Measurements from ENCODE around the gene SHB. TPM values are rescaled to one million over a fixed set of nuclear protein-coding genes. Genes with fewer than 3 reads are reported as not detected.
"Not testable (repeated sequence)": the region's sequence is repeated elsewhere in the genome, so short reads cannot be mapped to it uniquely, and the experiment has no call there.

Gene SHB
- total and polyA plus RNA-seq, 2 experiments from 2014 or later: 20.8 to 48.3 TPM

- peaks cover 3% of the 10 kb centered on the region for H3K36me3 ChIP-seq (replicated peaks; ENCODE audit: insufficient read depth, low read depth)
- H3K4me2 ChIP-seq: no peak overlapping the region
- 74% methylated on average over 2 of the region's 2 CpGs for WGBS (ENCODE audit: low lambda C conversion rate, missing lambda C conversion rate)
Measured at GRCh38 chr9:37897665-37898064, 171.4 kb downstream of the SHB start.

DNA sequence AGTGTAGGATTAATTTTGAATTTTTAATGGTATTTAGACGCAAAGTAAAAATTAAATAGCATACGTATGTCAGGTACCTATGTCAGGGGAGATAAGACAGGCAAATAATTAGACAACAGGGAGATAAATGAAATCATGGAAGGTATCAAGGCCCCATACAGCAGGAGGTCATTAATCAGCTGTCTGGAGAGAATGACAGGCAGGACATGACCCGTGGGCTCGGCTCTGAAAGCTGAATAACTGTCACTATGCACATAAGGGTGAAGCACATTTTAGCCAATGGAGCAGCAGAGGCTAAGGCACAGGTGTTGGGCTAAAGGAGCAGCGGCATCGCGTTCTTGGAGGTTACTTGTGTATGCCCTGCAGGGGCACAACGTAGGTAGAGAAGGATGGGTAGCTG lies 177.0 kb downstream of the SHB start:
- H3K9me2 ChIP-seq (replicated peaks; ENCODE audit: insufficient read depth): no peaks in the 10 kb centered on the region
- 96% methylated on average over 8 of the region's 8 CpGs for WGBS (ENCODE audit: low lambda C conversion rate, missing lambda C conversion rate)
- no peak for DNase-seq (ENCODE audit: low spot score)
- H2AFZ ChIP-seq: no peak overlapping the region
- no peaks in the 10 kb centered on the region for H3K27me3 ChIP-seq
- H4K20me1 ChIP-seq (ENCODE audit: insufficient read depth, poor library complexity, severe bottlenecking): no peaks in the 10 kb centered on the region
- H3K27ac ChIP-seq: no peak overlapping the region
- no peak overlapping the region for H3K4me3 ChIP-seq
- no peak for TF ChIP-seq EZH2phosphoT487 (IDR thresholded peaks at IDR 0.05; ENCODE audit: low read depth, severe bottlenecking, unreplicated experiment)
- TF ChIP-seq EZH2 (IDR thresholded peaks at IDR 0.05; ENCODE audit: borderline replicate concordance): no peak
- TF ChIP-seq CTCF (IDR thresholded peaks at IDR 0.05; ENCODE audit: poor library complexity): no peak
- H3K4me2 ChIP-seq: no peak overlapping the region
- H3K9me3 ChIP-seq (ENCODE audit: low read depth): no peaks in the 10 kb centered on the region
- H3K79me2 ChIP-seq: no peaks in the 10 kb centered on the region
- peaks cover 3% of the 10 kb centered on the region for H3K36me3 ChIP-seq (replicated peaks; ENCODE audit: insufficient read depth, low read depth)
- H3K4me1 ChIP-seq (ENCODE audit: insufficient read depth): no peaks in the 10 kb centered on the region

More at GRCh38 chr9:37897665-37898064, 171.4 kb downstream of the SHB start:
- H3K4me1 ChIP-seq (ENCODE audit: insufficient read depth): peaks cover 9% of the 10 kb centered on the region
- H3K27ac ChIP-seq: no peak overlapping the region
- H3K9me3 ChIP-seq (ENCODE audit: low read depth): no peaks in the 10 kb centered on the region
- no peak overlapping the region for H2AFZ ChIP-seq
- no peak for DNase-seq (ENCODE audit: low spot score)
- H4K20me1 ChIP-seq (ENCODE audit: insufficient read depth, poor library complexity, severe bottlenecking): peaks cover 2% of the 10 kb centered on the region
- no peaks in the 10 kb centered on the region for H3K9me2 ChIP-seq (replicated peaks; ENCODE audit: insufficient read depth)
- no peaks in the 10 kb centered on the region for H3K27me3 ChIP-seq
- TF ChIP-seq EZH2 (IDR thresholded peaks at IDR 0.05; ENCODE audit: borderline replicate concordance): no peak
- no peak for TF ChIP-seq CTCF (IDR thresholded peaks at IDR 0.05; ENCODE audit: poor library complexity)
- TF ChIP-seq EZH2phosphoT487 (IDR thresholded peaks at IDR 0.05; ENCODE audit: low read depth, severe bottlenecking, unreplicated experiment): no peak
- peaks cover 38% of the 10 kb centered on the region for H3K79me2 ChIP-seq
- H3K4me3 ChIP-seq: no peak overlapping the region

- H3K4me2 ChIP-seq; H2AFZ ChIP-seq; H3K27me3 ChIP-seq; DNase-seq (ENCODE audit: low spot score); H4K20me1 ChIP-seq (ENCODE audit: insufficient read depth, poor library complexity, severe bottlenecking); H3K27ac ChIP-seq; H3K36me3 ChIP-seq (replicated peaks; ENCODE audit: insufficient read depth, low read depth); H3K4me3 ChIP-seq; H3K79me2 ChIP-seq; H3K4me1 ChIP-seq (ENCODE audit: insufficient read depth); H3K9me2 ChIP-seq (replicated peaks; ENCODE audit: insufficient read depth); H3K9me3 ChIP-seq (ENCODE audit: low read depth): not testable (repeated sequence)
- WGBS (ENCODE audit: low lambda C conversion rate, missing lambda C conversion rate): 98% methylated on average over 17 of the region's 17 CpGs
Measured at GRCh38 chr9:37891042-37891441, 178.0 kb downstream of the SHB start.

DNA sequence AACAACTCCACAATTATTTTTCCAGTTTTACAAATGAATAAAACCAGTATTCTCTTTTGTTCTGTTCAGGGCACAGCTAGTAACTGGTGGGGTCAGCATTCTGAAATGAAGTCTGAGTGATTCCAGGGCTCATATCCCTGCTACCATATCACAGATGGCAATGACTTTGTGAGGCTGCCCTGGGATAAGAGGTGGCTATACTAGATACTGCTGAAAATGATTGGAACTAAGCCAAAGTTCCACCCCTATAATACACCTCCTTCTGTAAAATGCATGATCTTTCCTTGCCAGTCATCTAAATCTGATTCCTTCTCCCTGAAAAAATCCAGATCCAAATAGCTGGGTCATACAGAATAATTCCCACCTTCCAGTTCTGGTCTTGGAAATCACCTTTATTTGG lies 179.5 kb downstream of the SHB start:
- Histone ChIP-seq H2AFZ (no peak overlapping the region), H3K36me3 (replicated peaks; ENCODE audit: insufficient read depth, low read depth) (peaks cover 3% of the 10 kb centered on the region), H3K27me3 (no peaks in the 10 kb centered on the region), H3K9me2 (replicated peaks; ENCODE audit: insufficient read depth) (no peaks in the 10 kb centered on the region), H3K27ac (no peak overlapping the region), H3K4me1 (ENCODE audit: insufficient read depth) (no peaks in the 10 kb centered on the region), H3K79me2 (no peaks in the 10 kb centered on the region), H4K20me1 (ENCODE audit: insufficient read depth, poor library complexity, severe bottlenecking) (no peaks in the 10 kb centered on the region), H3K4me3 (no peak overlapping the region), H3K9me3 (ENCODE audit: low read depth) (no peaks in the 10 kb centered on the region), H3K4me2 (no peak overlapping the region)
- TF ChIP-seq EZH2phosphoT487 (IDR thresholded peaks at IDR 0.05; ENCODE audit: low read depth, severe bottlenecking, unreplicated experiment) (no peak), EZH2 (IDR thresholded peaks at IDR 0.05; ENCODE audit: borderline replicate concordance) (no peak), CTCF (IDR thresholded peaks at IDR 0.05; ENCODE audit: poor library complexity) (no peak)
- no peak for DNase-seq (ENCODE audit: low spot score)

DNA sequence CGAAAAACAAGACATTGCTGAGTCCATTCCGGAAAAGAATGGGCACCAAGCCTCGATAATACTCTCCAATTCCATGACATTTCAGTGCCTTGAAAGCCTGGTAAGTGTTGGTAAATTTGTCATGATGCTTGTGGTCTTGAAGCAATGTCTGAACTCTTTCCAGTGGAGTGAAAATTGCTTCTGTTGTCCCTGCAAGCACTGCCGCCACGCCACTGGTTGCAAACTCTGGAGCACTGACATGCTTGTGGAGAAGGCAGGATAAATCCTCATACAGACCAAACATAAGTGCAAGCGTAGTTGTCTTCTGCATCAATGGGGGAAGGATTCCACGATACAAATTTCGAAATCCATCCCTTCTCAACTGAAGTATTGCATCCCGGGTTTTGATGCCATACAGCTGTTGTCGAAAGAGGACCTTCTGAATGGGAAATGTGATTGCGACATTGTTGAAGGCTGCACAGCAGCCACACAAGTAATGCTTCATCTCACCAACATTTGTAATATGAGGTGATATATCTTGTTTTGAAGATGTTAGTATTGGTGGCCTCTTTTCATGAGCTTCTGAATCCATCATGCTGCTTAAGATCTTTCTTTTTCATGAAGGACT lies 180.9 kb downstream of the SHB start:
- H3K4me2 ChIP-seq; H3K79me2 ChIP-seq; H3K9me2 ChIP-seq (replicated peaks; ENCODE audit: insufficient read depth); DNase-seq (ENCODE audit: low spot score); H3K4me1 ChIP-seq (ENCODE audit: insufficient read depth); H3K9me3 ChIP-seq (ENCODE audit: low read depth); H2AFZ ChIP-seq; H3K27ac ChIP-seq; H3K36me3 ChIP-seq (replicated peaks; ENCODE audit: insufficient read depth, low read depth); H3K27me3 ChIP-seq; H4K20me1 ChIP-seq (ENCODE audit: insufficient read depth, poor library complexity, severe bottlenecking); H3K4me3 ChIP-seq: not testable (repeated sequence)
- WGBS (ENCODE audit: low lambda C conversion rate, missing lambda C conversion rate): 83% methylated on average over 11 of the region's 11 CpGs
